ENCODE results near the gene EXOSC10. TPM values are rescaled to one million over a fixed set of nuclear protein-coding genes. Genes with fewer than 3 reads are reported as not detected.

The EXOSC10 gene
- total and polyA plus RNA-seq, 2 experiments from 2014 or later = 55.5 to 72.9 TPM

GRCh38 chr1:11046625-11047365 lies 52.9 kb downstream of the EXOSC10 start, which contains the start of gene MASP2:
TSS of gene MASP2 (minus strand) at chr1:11047239. CDS start at chr1:11047207, 32 bp downstream.
- peaks cover 5% of the 10 kb centered on the region for H3K4me1 ChIP-seq (ENCODE audit: insufficient read depth)
- no peak within 1 kb of the TSS for H3K4me3 ChIP-seq
- H3K4me3 Mint-ChIP-seq = no peak within 1 kb of the TSS
- H2AFZ ChIP-seq = no peak within 1 kb of the TSS; the same call in 1 of the 2 replicates
- DNase-seq (ENCODE audit: low spot score) = no peak
- H3F3A ChIP-seq (replicated peaks; ENCODE audit: low read depth) = peaks cover 2% of the 10 kb centered on the region; the same call in 1 of the 2 replicates
- H3K27ac ChIP-seq (ENCODE audit: low read depth) = no peak within 1 kb of the TSS
- H3K9me3 Mint-ChIP-seq = no peaks in the 10 kb centered on the region
- no peaks in the 10 kb centered on the region for H3K79me2 ChIP-seq (replicated peaks; ENCODE audit: insufficient read depth)
- H3K27me3 Mint-ChIP-seq (ENCODE audit: insufficient read depth, low read depth, poor library complexity) = peaks cover 13% of the 10 kb centered on the region
- no peaks in the 10 kb centered on the region for H3K9me2 ChIP-seq (ENCODE audit: insufficient read depth)
- no peaks in the 10 kb centered on the region for H3K27me3 ChIP-seq (ENCODE audit: insufficient read depth)
- no peaks in the 10 kb centered on the region for H3K36me3 ChIP-seq (ENCODE audit: insufficient read depth)
- H3K27ac Mint-ChIP-seq = no peak within 1 kb of the TSS
- H3K4me2 ChIP-seq = no peak within 1 kb of the TSS
- TF ChIP-seq NANOG (IDR thresholded peaks at IDR 0.05; ENCODE audit: borderline replicate concordance) (no peak), POLR2AphosphoS5 (IDR thresholded peaks at IDR 0.05; ENCODE audit: low read depth) (no peak), ZNF114 (CRISPR knock-in tag; IDR thresholded peaks at IDR 0.05) (no peak), CTCF (conservative IDR thresholded peaks at IDR 0.05; ENCODE audit: low read depth in 2 of 2) (no peak), STAT1 (IDR thresholded peaks at IDR 0.05; ENCODE audit: unreplicated experiment) (no peak), ZNF462 (CRISPR knock-in tag; IDR thresholded peaks at IDR 0.05) (no peak), REST (IDR thresholded peaks at IDR 0.05; ENCODE audit: unreplicated experiment) (no peak)
- no peak for ATAC-seq
- H3K36me3 Mint-ChIP-seq (ENCODE audit: low read depth) = no peaks in the 10 kb centered on the region
- no peaks in the 10 kb centered on the region for H4K20me1 ChIP-seq (replicated peaks; ENCODE audit: insufficient read depth)
- H3K4me1 Mint-ChIP-seq = peaks cover 4% of the 10 kb centered on the region
